Measurements from ENCODE around the gene GRIP1. TPM values are rescaled to one million over a fixed set of nuclear protein-coding genes. Genes with fewer than 3 reads are reported as not detected.

GRIP1 gene
- total and polyA plus RNA-seq, 10 of the 15 experiments (the other 5 are each of a cell fraction or from before 2014, with no cell fraction given): 0.05 to 0.85 (median 0.50) TPM; not detected in 7

DNA sequence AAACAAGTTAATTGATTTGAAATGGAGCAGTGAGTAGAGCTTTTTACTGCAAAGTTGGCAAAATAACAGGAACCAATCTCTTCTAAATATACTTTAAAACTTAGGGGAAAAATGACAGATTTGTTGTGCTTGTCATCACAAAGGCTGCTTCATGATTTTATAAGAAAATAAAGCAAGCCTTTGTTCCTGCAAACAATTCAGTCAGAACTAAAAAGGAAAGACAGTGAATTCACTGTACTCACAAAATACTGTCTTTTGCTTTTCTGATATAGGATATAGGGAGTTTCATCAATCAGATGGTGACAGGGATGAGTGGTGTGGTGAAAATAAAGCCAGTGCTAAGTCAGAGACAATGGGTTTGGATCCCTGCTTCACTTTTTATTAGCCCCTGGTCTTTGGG lies 250.6 kb downstream of the GRIP1 start:
- H3K27ac ChIP-seq (ENCODE audit: control insufficient read depth, insufficient read depth): no peak overlapping the region
- no peak overlapping the region for H2AFZ ChIP-seq (ENCODE audit: control insufficient read depth, low read depth, low read length)
- H3K9ac ChIP-seq (ENCODE audit: control insufficient read depth, insufficient read depth, low read length): no peak overlapping the region
- no peaks in the 10 kb centered on the region for H4K20me1 ChIP-seq (ENCODE audit: control insufficient read depth, insufficient read depth)
- no peaks in the 10 kb centered on the region for H3K4me1 ChIP-seq (ENCODE audit: control insufficient read depth, insufficient read depth, low read length)
- FAIRE-seq (no peak), DNase-seq (ENCODE audit: low read depth, low spot score) (no peak), ATAC-seq (no peak)
- RAD21 ChIA-PET (ENCODE audit: unreplicated experiment): no interaction called here
- peaks cover 2% of the 10 kb centered on the region; the same call in 2 of the 3 replicates for H3K9me3 ChIP-seq (replicated peaks; ENCODE audit: control insufficient read depth, insufficient read depth, low read length)
- no peaks in the 10 kb centered on the region for H3K36me3 ChIP-seq (ENCODE audit: control insufficient read depth in 2 of 2, insufficient read depth in 2 of 2, low read length in 1 of 2)
- POLR2A ChIA-PET: no interaction called here
- TF ChIP-seq ZBTB33 (IDR thresholded peaks at IDR 0.05) (no peak), NFYB (IDR thresholded peaks at IDR 0.05; ENCODE audit: insufficient read depth, low read depth, low read length) (no peak), IRF4 (IDR thresholded peaks at IDR 0.05; ENCODE audit: low read depth, low read length) (no peak), NR2C2 (IDR thresholded peaks at IDR 0.05; ENCODE audit: borderline replicate concordance, control insufficient read depth, insufficient read length, low read depth) (no peak), SIX5 (IDR thresholded peaks at IDR 0.05; ENCODE audit: low read depth, low read length, severe bottlenecking) (no peak), RFX5 (IDR thresholded peaks at IDR 0.05; ENCODE audit: low read depth, low read length) (no peak), RCOR1 (conservative IDR thresholded peaks at IDR 0.05; ENCODE audit: low read depth, low read length) (no peak), SUPT20H (IDR thresholded peaks at IDR 0.05; ENCODE audit: borderline replicate concordance, control insufficient read depth, low read depth, low read length) (no peak), BRCA1 (IDR thresholded peaks at IDR 0.05; ENCODE audit: low read depth, low read length) (no peak), ZNF24 (IDR thresholded peaks at IDR 0.05) (no peak), GABPA (IDR thresholded peaks at IDR 0.05; ENCODE audit: low read depth) (no peak), SMAD5 (IDR thresholded peaks at IDR 0.05; ENCODE audit: low read depth) (no peak), SRF (IDR thresholded peaks at IDR 0.05; ENCODE audit: low read depth in 2 of 2, low read length in 2 of 2) (no peak), POLR2A (IDR thresholded peaks at IDR 0.05; ENCODE audit: low read depth, low read length) (no peak)
- SMC1A ChIA-PET (ENCODE audit: uncharacterized antibody, unreplicated experiment): no interaction called here
- no TSS peak for BruUV-seq (replicated peaks)
- in situ Hi-C loops (cut with MboI): no loop called here
- CTCF ChIA-PET: no interaction called here
- no peaks in the 10 kb centered on the region; a peak in 1 of 4 replicates for H3K27me3 ChIP-seq (replicated peaks in 1 of 2; ENCODE audit: control insufficient read depth in 2 of 2, insufficient read depth in 2 of 2, low read length in 1 of 2)
- H3K4me3 ChIP-seq: no peak overlapping the region
- H3K79me2 ChIP-seq (ENCODE audit: control insufficient read depth, insufficient read depth, low read length): no peaks in the 10 kb centered on the region
- intact Hi-C loops (cut with micrococcal nuclease; ENCODE audit: unreplicated experiment): no loop called here
- no peak overlapping the region for H3K4me2 ChIP-seq (ENCODE audit: control insufficient read depth, insufficient read depth)

Measured in GM12878 (cell line).